ENCODE measurements around the gene SLC37A2.
"Not testable (repeated sequence)": the region's sequence is repeated elsewhere in the genome, so short reads cannot be mapped to it uniquely, and the experiment has no call there.

Gene SLC37A2

DNA sequence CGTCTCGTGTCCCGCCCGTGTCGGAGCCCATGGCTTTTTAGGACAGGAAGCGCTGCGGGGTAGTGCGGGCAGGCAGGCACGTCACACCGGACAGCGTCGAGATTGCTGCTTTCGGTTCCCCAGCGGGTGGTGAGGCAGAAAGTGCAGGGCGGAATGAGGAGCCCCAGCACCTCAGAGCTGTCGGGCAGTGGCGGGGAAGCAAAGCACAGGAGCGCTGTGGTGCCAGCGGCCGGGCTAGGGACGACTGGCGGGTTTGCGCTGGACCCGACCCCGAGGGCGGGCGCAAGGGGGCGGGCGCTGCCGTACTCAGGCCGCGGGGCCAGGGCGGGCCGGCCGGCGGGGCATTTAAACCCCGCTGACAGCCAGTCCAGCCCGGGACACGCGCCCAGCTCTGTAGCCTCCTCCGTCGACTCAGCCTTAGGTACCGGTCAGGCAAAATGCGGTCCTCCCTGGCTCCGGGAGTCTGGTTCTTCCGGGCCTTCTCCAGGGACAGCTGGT, at the start of gene SLC37A2:
Gene SLC37A2, plus strand, starts transcription at position 375 of the 498 bp plus-strand sequence. Its CDS starts 63 bp downstream, at position 438.
- in situ Hi-C loops (cut with HindIII; ENCODE audit: low sequenced_read_pairs) = no loop called here

DNA sequence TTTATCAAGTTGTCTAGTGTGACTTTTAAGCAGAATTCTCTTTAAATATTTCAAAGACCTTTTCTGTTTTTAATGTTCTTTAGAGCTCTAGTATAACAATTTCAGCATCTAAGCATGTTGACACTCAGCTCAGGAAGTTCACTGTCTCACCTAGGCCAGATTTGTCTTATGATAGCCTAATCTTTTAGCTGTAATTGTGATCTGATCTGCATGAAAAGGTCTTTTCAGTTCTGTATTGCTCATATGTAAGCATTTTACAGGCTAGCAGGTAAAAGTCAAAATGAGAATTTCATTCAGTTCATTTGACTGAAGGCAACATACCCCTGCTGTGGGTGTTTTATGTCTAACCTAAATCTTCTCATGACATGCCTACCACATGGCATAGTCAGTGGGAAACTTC, 46.7 kb upstream of the SLC37A2 start:
- in situ Hi-C loops (cut with HindIII; ENCODE audit: low sequenced_read_pairs) = no loop called here

DNA sequence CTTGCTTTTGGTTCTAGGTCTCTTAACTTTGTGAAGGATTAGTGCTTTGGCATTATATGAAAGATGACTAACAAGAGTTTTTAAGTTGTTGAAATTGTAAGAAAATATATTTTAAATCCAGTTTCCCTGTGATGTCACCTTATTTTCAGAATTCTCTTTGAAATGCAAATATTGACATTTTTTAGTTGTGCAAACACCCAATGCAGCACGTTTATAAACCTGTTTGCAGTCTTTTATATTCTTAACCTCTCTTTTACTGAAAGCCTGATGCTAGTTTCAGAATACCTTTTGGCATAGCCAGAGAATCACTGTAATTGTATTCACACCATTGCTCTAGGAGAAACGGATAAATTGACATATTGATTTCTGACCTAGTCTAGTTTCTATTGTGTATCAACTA, 42.8 kb upstream of the SLC37A2 start:
- in situ Hi-C loops (cut with HindIII; ENCODE audit: low sequenced_read_pairs) = no loop called here

DNA sequence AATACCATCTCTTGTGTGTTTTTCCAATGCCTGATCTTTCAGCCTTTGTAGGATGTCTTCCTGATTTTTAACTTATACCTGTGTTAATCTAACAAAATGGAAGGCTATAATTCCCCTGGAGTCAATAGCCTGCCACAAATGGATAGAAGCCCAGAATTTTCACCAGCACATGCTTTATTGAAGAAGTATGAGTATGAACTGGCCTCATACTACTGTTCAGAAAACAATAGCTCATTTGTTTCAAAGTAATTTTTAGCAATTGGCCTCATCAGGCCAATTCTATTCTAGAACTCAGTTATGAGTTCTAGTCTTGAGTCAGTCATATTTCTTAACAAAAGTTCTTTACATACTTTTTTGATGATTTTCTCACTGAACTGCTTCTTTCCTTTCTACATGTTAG, 40.6 kb upstream of the SLC37A2 start:
- in situ Hi-C loops (cut with HindIII; ENCODE audit: low sequenced_read_pairs) = no loop called here

DNA sequence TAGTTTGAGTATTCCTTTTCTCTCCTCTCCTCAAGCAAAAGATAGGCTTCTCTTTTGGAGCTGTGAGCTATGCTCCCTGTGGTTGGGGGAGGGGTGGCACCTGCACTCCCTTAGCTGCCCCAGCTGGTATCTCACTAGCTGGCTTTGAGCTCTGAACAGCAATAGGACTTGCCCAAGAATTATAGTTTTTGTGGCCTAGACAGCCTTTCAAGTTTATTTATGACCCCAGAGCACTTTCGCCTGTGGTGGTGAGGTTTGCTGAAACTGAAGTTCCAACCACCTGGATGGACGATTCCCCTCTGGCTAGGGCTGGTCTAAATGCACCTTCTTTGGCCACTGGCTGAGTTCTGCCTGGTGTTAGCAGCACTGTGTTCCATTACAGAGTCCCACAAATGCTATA, 37.1 kb upstream of the SLC37A2 start:
- in situ Hi-C loops (cut with HindIII; ENCODE audit: low sequenced_read_pairs) = no loop called here

DNA sequence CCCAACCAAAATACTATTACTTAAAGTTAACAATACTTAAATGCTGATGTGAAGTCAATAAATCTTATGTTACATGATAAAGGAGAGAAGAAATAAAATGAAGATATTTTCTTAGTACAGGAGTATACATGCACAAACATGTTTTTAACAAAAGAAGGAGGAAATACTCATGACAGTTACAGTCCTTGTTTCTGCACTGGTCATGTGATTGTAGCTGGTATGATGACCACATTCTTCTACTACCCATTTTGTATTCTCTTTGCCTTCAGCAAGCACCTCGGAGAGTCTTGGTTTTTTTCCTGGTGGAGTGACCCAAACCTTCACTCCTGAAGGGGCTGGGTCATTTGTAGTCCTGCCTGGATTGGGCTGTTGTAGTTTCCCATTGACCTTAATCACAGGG, 33.7 kb upstream of the SLC37A2 start:
- in situ Hi-C loops (cut with HindIII; ENCODE audit: low sequenced_read_pairs) = not testable (repeated sequence)

DNA sequence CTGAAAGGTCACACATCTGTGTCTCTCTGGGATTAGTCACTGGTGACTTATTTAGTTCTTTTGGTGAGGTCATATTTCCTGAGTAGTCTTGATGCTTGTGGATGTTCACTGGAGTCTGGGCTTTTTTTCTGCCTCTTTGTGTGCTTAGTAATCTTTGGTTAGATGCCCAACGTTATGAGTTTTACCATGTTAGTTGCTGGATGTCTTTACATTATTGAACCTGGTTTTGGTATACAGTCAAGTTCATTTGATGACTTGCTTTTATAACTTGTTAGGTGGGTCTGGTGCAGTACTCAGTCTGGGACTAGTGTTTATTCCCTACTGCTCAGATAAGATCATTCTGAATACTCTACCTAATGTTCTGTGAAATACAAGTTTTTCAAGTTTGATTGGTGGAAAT, 26.2 kb upstream of the SLC37A2 start:
- in situ Hi-C loops (cut with HindIII; ENCODE audit: low sequenced_read_pairs) = no loop called here

DNA sequence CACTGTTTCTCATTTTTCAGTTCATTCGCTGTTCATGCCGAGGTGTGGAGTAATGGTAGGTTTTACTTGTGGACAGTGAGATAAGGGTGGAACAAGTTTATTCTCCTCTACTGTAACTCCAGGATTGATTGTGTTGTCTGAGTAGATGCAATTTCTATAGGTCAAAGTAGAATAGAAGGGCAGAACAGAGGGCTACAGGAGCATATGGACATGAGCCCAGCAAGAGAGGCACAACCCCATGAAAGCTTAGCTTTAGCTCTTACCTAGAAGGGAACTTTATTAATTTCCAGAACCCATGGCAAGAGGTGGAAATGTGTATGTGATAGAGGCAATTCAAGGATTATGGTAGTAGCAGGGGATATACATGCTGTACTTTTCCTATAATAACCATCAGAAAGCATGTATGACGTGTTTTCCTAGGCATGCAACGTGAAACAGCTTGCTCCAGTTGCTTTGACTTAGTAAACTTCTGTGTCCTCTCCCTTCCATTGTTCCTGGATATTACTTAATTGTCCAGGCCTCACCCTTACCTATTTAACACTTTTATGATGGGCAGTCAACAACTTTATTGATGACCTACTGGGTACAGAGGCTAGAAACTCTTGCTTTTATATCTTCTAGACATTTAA, 13.8 kb upstream of the SLC37A2 start:
- in situ Hi-C loops (cut with HindIII; ENCODE audit: low sequenced_read_pairs) = no loop called here

DNA sequence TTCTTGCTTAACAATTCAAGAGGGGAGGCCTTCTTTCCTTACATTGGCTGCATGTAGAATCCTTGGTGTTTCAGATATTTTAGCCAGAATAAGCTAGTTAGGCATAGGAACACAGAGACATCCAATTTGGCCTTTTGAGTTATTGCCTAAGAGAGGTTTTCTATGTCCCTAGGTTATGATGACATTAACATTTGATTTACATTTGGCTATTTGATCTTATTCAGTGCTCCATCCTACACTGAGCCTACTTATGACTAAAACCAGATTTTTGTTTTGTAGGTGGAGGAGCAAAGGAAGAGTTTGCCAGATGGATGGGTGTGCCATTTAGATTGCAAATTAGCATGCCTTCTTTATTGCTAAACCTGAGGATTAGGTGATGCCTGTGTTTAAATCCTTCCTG, 11.1 kb upstream of the SLC37A2 start:
- in situ Hi-C loops (cut with HindIII; ENCODE audit: low sequenced_read_pairs) = no loop called here

DNA sequence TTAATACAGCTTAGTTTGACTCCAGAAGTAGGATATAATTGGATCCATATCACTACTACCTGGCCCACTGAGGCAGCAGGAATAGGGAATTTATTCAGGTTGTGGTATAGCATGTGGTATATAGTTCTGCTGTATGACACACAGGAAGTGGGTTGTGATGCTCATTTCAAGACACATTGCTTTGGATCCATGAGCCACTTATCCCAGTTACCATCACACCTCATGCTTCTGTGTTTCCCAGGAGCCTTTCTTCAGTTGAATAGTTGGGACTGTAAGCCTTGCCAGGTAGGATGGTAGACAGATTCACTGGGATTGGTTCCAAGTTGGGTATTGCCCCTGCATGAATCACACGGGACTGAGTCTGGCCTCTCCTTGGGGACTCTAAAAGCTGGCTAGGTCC, 9.9 kb upstream of the SLC37A2 start:
- in situ Hi-C loops (cut with HindIII; ENCODE audit: low sequenced_read_pairs) = no loop called here

DNA sequence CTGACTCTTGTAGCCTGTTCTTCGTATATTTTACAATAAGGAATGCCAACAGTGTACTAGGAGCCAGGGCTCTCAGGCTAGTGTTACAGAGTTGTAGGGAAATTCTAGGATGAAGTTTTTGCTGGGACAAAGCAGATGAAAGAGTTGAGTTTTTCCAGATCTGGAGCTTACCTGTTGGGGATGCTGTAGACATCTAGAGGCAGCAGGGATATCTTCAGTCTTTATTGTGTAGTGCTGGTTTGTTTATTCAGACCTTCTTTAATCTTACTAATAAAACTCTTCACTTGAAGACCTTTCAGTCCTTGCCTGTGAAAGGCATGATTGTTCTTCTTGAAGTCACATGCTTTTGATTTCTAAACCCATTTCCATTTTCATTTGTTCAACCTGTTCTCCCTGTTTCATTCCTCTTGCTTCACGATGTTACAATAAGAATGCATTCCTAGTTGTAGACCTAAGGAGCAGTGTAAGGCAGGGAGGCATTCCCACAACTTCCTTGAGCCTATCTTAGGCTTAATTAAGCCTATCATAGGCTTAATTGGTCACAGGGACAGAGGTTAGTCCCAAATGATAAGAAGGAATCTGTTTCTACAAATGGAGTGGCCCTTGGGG, 7.9 kb upstream of the SLC37A2 start:
- in situ Hi-C loops (cut with HindIII; ENCODE audit: low sequenced_read_pairs) = no loop called here

DNA sequence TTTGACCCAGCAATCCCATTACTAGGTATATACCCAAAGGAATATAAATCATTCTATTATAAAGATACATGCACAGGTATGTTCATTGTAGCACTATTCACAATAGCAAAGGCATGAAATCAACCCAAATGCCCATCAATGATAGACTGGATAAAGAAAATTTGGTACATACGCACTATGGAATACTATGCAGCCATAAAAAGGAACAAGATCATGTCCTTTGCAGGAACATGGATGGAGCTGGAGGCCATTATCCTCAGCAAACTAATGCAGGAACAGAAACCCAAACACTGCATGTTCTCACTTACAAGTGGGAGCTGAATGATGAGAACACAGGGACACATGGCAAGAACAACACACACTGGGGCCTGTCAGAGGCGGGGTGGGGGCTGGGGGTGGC, 7.0 kb upstream of the SLC37A2 start:
- in situ Hi-C loops (cut with HindIII; ENCODE audit: low sequenced_read_pairs) = not testable (repeated sequence)

DNA sequence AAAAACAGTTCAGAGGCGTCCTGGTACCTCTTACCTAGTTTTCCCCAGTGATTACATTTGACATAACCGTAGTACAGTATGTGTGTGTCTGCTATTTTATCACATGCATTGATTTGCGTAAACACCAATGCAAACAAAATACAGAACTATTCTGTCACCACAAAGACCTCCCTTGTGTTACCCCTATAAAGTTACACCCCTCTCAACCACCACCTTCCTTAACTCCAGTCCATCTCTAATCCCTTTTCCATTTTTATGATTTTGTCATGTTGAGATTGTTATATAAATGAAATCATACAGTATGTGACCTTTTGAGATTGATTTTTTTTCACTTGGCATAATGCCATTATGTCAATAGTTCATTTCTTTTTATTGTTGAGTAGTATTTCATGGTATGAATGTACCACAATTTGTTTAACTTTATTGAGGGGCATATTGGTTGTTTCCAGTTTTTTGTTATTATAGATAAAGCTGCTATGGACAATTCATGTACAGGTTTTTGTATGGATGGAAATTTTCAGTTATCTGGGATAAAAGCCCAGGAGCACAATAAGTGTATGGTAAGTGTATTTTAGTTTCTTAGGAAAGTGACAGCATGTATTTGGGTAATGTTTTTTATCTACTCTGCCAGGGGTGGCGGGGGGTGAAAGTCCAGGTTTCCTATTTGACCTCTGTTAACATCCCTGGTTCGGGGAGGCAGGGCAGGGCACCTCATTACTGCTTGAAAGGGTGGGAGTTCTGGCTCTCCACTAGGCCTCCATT, 6.0 kb upstream of the SLC37A2 start:
- in situ Hi-C loops (cut with HindIII; ENCODE audit: low sequenced_read_pairs) = no loop called here

DNA sequence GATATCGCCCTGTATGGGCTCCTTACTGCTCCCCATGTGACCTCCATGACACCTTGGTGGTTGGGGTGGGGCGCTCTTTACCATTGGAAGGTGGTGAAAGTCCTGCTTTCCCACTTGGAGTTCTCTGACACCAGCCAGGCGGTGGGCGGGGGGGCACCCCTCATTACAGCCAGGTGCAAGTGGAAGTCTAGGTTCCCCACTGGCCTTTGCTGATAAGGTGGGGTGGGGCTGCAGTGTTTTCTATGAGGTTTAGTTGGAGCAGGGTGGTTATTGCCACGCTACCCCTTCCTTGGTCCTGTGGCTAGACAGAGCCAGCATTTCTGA, 5.5 kb upstream of the SLC37A2 start:
- in situ Hi-C loops (cut with HindIII; ENCODE audit: low sequenced_read_pairs) = no loop called here

DNA sequence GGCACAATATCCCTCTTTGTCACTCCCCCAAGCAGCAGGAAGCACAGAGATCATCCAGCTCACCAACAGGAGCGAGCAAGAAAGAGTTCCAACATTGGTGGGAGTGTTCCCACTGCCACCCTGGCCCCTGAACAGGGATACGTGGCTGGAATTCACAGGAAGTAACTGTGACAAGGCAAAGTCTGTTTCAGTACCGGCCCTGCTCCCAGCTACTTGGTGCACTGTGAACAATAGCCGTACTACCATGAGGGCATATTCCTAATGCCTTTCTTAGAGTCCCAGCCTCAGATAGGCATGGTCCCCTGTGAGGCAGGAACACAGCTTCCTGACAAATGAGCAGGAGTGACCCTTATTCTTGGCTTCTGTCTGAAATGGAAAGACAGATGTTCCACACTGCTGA, 1.8 kb upstream of the SLC37A2 start:
- in situ Hi-C loops (cut with HindIII; ENCODE audit: low sequenced_read_pairs) = no loop called here

DNA sequence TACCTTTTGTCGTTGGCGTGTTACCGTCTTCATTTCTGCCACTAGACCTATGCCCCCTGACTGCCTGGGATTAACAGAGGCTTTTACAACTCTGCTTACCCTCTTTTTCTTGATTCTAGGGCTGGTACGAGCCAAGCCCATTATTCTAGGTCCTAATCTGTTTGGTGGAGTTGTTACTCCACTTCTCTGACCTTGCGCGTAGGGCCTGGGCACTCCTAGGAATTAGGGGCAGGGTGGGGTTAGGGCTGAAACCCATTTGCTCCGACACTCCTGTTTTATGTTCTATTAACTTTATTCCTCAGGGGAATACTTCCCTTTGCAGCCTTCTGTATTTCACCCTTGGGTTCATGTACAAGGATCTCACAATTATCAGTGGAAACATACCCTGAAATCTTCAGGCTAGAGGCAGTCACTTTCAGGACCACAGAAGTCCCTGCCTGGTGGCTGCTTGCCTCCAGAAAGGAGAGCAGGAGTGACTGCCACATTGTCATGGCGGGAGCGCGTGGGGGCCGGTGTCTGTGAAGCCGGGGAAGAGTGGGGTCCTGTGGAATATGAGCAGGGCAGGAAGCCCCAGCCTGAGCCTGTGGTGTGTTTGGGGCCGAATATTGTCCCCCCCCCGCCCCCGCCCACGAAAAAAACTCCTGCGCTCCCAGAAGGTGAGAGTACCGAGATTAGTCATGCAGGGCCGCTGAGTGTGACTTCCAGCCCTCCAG, 731 bp upstream of the SLC37A2 start:
- in situ Hi-C loops (cut with HindIII; ENCODE audit: low sequenced_read_pairs) = no loop called here

DNA sequence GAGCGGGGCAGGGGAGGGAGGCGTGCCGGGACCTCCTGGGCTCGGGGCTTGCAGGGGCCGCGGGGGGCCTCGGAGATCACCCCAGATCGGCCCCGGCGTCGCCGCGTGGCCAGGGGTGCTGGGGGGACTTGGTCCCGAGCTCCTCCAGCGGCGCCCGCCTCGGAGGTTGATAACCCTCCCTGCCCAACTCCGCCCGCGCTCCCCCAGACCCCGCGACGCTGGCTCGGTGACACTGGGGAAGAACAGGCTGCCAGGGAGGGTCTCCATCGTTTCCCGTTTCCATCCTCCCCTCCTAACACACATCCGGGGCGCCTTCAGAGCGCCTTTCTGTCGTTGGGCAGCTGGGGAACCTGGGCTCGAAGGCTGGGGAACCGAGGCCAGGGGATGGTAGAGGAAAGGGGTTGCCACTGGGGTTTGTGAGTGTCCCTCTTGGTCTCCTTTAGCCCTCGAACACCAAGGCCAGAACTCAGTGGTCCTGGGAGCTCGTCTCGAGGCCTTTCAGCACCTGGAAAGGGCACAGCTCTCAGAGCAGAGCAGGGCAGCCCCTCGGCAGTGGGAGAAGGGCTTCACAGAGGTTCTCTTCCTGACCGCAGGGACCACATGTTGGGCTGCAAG, 431 bp downstream of the SLC37A2 start:
- in situ Hi-C loops (cut with HindIII; ENCODE audit: low sequenced_read_pairs) = no loop called here

DNA sequence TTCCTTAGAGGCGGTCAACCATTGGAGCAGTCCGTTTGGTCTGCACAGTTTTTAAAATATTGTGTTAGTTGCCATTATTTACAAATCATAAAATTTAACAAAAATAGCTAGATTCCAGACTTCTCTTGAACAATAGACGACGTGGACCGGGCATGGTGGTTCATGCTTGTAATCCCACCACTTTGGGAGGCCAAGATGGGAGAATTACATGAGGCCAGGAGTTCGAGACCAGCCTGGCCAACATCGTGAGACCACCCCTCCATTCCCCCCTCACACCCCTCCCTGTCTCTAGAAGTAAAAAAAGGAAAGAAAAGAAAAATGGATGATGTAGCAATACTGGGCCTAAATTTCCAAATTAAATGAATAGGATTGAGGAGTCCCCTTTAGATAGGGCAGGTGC, 965 bp downstream of the SLC37A2 start:
- in situ Hi-C loops (cut with HindIII; ENCODE audit: low sequenced_read_pairs) = no loop called here

DNA sequence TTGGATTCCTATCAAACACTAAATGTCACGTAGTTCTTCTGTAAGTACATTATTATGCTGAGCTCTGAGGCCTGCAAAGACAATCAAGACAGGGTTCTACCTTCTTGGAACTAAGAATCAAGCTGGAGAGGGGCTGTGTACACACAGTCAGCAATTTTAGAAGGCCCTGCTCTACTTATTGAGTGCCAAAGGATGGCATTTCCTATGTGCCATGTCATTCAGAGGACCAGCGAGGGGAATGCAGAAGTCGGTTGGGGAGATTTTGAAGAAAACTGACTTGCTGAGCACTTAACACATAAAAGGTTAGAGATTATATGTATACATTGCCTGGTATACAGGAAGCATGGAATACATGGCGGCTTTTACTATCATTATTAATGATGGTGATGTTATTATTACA, 5.3 kb downstream of the SLC37A2 start:
- in situ Hi-C loops (cut with HindIII; ENCODE audit: low sequenced_read_pairs) = no loop called here

DNA sequence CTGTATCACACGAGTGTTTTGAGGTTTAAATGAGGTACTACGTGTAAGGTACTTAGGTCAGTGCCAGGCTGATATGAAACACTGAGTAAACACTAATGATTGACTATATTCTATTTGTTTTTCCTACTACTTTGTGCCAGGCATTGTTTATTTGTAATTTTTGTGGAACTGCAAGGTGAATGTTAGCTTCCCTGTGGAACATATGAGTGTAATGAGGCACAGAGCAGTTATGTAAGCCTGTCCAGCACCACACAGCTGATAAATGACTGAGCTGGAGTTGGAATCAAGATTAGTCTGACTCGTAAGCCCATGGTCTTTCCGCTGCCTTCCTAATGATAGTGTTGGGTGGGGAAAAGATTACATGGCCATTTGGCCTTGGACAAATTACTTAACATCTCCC, 5.9 kb downstream of the SLC37A2 start:
- in situ Hi-C loops (cut with HindIII; ENCODE audit: low sequenced_read_pairs) = no loop called here

DNA sequence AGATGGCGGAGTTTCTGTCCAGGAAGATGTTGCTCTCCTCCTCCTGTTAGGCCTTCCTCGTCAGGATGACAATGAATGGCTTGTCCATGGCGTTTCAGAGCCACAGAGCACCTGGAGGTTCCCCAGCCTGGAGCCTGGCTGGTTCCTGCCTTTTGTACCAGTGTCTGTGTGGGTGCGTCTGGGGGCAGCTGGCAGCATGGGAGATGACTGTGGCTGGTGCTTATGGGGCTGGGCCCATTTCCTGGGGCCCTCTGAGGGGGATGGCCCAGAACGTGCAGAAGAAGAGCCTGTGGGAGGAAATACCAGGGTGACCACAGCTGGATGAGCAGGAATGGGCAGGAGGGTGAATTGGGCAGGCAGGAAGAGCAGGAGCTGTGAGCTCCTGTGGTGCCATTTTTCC, 6.7 kb downstream of the SLC37A2 start:
- in situ Hi-C loops (cut with HindIII; ENCODE audit: low sequenced_read_pairs) = no loop called here

Measured in DLD1 (cell line).